GM21786 (cell line): Measurements from ENCODE around the gene SLC7A8.

Experiments
- ATAC-seq: cut with Tn5 transposase; IDR thresholded peaks from one replicate; pipeline ENCODE4 v1.9.1; 2021; ENCODE audit not compliant: unreplicated experiment

Gene SLC7A8

GRCh38 chr14:23159532-23159931 is 23.9 kb downstream of the SLC7A8 start:
- no peak for ATAC-seq

- ATAC-seq: no peak
Observed at GRCh38 chr14:23158779-23159178, 24.7 kb downstream of the SLC7A8 start.

GRCh38 chr14:23154964-23155587 is 28.4 kb downstream of the SLC7A8 start:
- no peak for ATAC-seq

DNA sequence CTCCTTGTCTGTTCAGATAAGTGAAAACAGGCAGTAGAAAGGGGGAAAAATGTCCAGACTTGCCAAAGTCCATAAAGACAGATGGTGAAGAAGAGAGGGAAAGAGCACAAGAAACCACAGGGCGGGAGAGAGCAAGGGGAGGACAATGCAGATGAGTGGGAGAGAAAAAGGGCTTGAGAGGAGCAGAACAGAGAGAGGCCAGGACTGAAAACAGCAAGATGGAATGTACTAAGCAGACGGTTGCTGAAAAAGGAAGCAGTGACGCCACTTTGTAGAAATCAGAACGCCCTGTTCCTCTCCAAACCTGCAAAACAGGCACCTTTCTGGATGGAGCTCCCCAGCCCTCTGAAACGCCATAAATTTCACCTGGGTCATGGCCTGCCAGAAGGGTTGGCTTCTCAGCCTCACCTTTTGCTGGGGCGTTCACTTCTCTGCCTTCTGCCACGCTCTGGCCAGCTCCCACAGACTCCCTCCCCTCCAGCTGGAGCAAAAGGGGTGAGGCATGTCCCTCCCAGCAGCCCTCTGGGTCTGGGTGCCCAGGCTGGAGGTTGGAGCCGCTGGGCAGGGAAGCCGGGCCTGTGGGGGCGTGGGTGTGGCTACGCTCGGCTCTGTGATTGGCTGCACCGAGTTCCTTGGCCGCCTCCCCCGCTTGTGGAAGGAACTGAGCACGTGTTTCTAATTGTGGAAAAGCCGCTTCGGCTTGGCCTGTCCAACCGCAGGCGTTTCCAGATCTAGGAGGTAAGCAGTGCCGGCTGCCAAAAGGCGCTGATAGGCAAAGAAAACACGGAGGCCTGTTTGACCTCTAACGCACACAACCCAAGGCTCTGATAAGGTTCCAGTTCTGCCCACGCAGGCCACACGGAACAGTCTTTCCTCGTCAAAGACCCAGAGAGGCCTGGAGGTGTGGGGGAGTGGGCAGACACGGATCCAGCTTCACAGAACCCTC is 29.3 kb downstream of the SLC7A8 start:
- no peak for ATAC-seq

DNA sequence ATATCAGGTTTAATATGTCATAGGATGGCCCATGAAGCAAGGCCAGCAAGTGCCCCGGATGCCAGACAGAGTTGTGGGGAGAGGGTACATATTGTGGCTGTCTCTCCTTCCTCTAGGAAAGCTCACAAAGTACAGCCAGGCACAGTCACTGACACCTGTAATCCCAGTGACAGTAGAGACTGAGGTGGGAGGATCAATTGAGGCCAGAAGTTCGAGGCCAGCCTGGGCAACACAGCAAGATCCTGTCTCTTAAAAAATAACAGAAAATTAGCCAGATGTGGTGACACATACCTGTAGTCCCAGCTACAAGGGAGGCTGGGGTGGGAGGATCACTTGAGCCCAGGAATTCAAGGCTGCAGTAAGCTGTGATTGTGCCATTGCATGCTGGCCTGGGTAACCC is 32.1 kb downstream of the SLC7A8 start:
- no peak for ATAC-seq

- ATAC-seq: no peak
Observed at GRCh38 chr14:23149745-23150144, 33.7 kb downstream of the SLC7A8 start.

GRCh38 chr14:23148591-23149249 is 34.7 kb downstream of the SLC7A8 start:
- no peak for ATAC-seq

DNA sequence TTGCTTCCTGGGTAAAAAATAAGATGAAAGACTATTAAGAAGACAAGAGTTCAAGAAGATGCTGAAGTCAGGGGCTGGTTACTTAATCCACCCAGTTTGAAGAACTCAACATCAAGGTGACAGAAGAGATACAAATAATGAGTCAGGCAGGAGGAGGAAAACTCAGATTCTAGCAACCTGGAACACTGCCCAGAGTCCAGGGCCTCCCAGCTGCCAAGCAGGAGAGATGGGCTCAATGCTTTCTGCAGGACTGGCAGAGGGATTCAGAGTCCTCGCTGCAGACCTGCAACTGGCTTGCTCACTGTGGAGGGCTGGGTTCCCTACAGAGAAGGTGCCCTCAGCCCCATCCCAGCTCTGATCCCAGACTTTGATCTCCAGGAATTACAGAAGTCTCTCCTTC is 35.8 kb downstream of the SLC7A8 start:
- no peak for ATAC-seq

DNA sequence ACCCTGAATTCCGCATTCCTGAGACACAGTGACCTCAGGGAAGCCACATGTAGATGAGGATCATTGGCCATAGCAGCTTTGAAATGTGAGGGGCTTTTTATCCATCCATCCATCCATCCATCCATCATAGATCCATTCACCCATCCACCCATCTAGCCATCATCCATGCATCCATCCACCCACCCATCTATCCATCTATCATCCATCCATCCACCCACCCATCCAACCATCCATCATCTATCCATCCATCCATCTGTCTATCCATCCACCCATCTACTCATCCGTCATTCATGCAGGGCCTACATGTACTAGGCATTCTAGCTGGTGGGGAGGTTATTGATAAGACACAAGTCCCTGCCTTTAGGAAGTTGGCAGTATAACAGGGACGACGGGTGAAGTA is 36.5 kb downstream of the SLC7A8 start:
- ATAC-seq: no peak

- ATAC-seq: no peak
Observed at GRCh38 chr14:23146351-23146910, 37.0 kb downstream of the SLC7A8 start.

GRCh38 chr14:23145794-23146350 is 37.6 kb downstream of the SLC7A8 start:
- ATAC-seq: no peak

- ATAC-seq: no peak
Observed at GRCh38 chr14:23143911-23144310, 39.5 kb downstream of the SLC7A8 start.

GRCh38 chr14:23142826-23143225 is 40.6 kb downstream of the SLC7A8 start:
- ATAC-seq: no peak

GRCh38 chr14:23141706-23142444 is 41.6 kb downstream of the SLC7A8 start:
- ATAC-seq: no peak

DNA sequence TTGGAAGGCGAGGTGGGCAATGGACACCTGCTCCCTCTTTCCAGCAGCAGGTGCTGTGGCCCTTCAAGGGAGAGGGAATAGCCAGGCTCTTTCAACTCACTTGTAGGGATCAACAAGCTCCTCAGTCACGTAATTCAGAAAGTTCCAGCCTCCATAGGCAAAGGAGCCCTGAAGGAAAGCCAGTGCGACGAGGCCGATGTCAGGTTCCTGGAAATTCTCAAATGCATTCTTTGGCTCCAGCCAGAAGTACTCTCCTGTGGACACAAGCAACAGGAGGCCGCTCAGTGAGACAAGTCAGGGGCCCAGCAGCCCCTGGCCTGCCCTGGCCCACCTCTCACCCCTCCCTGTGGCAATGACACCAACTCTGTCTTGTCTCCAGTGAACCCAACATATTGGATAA is 43.1 kb downstream of the SLC7A8 start:
- no peak for ATAC-seq

DNA sequence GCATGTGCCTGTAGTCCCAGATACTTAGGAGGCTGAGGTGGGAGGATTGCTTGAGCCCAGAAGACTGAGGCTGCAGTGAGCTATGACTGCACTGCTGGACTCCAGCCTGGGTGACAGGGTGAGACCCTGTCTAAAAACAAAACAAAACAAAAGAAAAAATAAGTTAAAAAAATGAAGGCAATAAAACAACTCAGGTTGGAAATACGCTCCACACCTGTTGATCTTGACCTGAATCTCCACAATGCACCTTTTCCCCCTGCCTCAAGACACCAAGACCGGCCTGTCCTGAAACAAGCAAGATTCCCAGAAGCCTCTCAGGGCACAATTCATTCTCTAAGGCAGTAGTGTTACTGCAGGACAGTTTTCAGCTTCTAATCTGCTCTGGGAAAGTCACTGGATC is 43.6 kb downstream of the SLC7A8 start:
- ATAC-seq: no peak

- no peak for ATAC-seq
Observed at GRCh38 chr14:23137813-23138535, 45.5 kb downstream of the SLC7A8 start.

GRCh38 chr14:23137192-23137812 is 46.2 kb downstream of the SLC7A8 start:
- no peak for ATAC-seq

- ATAC-seq: no peak
Observed at GRCh38 chr14:23136566-23137133, 46.8 kb downstream of the SLC7A8 start.
